ENCODE data around the gene NATD1. TPM values are rescaled to one million over a fixed set of nuclear protein-coding genes. Genes with fewer than 3 reads are reported as not detected.
"Not testable (repeated sequence)": the region's sequence is repeated elsewhere in the genome, so short reads cannot be mapped to it uniquely, and the experiment has no call there.

NATD1 gene
- total RNA-seq, 1 donor from 2014 or later = 1.6 TPM

DNA sequence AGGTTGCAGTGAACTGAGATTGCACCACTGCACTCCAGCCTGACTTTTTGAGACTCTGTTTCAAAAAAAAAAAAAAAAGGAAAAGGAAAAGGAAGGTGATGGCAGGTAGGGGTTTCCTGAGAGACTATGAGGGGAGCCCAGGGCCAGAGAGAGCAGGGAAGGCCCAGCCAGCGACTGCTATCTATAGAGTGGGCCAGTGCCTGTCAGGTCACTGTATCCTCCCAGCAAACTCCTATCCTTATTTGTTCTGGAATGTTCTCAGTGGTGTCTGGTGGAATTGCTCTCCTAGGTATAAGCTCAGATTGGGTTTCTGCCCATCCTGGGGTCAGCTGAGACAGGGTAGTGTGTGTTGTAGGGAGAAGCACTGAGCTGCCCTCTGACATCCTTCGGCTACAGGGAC, 24.4 kb downstream of the NATD1 start:
- Mint-ChIP-seq H3K36me3 (ENCODE audit: low read depth) (peaks cover 5% of the 10 kb centered on the region), H3K27me3 (ENCODE audit: low read depth) (no peaks in the 10 kb centered on the region), H3K9me3 (peaks cover 6% of the 10 kb centered on the region), H3K4me1 (ENCODE audit: low read depth) (no peaks in the 10 kb centered on the region), H3K4me3 (ENCODE audit: low read depth) (no peak overlapping the region), H3K27ac (no peak overlapping the region)
- no peak for DNase-seq (ENCODE audit: low spot score)
- intact Hi-C loops (cut with micrococcal nuclease) = no loop called here

DNA sequence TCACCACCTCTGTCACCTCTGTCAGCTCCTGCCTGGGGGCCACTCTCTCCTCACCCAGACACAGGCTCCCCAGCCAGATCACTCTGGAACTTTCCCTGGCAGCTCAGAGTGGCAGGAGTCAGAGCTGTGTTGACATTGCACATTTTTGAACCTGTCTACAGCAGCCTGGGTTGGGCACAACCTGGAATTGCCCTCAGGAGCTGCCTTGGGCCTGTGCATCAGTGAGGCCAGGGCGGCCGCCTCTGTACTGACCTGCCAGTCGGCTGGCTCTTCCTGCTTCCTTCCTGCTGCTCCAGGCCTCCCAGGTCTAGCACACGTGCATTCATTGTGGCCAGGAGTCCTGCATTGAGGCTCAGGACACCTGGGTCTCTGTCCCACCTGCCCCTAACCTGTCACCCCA, 25.1 kb downstream of the NATD1 start:
- Mint-ChIP-seq H3K9me3 (peaks cover 6% of the 10 kb centered on the region), H3K4me1 (ENCODE audit: low read depth) (no peaks in the 10 kb centered on the region), H3K36me3 (ENCODE audit: low read depth) (peaks cover 5% of the 10 kb centered on the region), H3K27ac (no peak overlapping the region), H3K4me3 (ENCODE audit: low read depth) (no peak overlapping the region), H3K27me3 (ENCODE audit: low read depth) (no peaks in the 10 kb centered on the region)
- no peak for DNase-seq (ENCODE audit: low spot score)
- intact Hi-C loops (cut with micrococcal nuclease) = no loop called here

- intact Hi-C loops (cut with micrococcal nuclease); H3K4me3 Mint-ChIP-seq (ENCODE audit: low read depth); H3K36me3 Mint-ChIP-seq (ENCODE audit: low read depth); H3K9me3 Mint-ChIP-seq; H3K27me3 Mint-ChIP-seq (ENCODE audit: low read depth); H3K4me1 Mint-ChIP-seq (ENCODE audit: low read depth); H3K27ac Mint-ChIP-seq; DNase-seq (ENCODE audit: low spot score): not testable (repeated sequence)
These were observed 25.9 kb downstream of the NATD1 start for GRCh38 chr17:21227277-21227676.

- H3K9me3 Mint-ChIP-seq = no peaks in the 10 kb centered on the region
- no peak overlapping the region for H3K4me3 Mint-ChIP-seq (ENCODE audit: low read depth)
- peaks cover 5% of the 10 kb centered on the region for H3K4me1 Mint-ChIP-seq (ENCODE audit: low read depth)
- H3K27me3 Mint-ChIP-seq (ENCODE audit: low read depth) = no peaks in the 10 kb centered on the region
- DNase-seq (ENCODE audit: low spot score) = no peak
- H3K27ac Mint-ChIP-seq = no peak overlapping the region
- H3K36me3 Mint-ChIP-seq (ENCODE audit: low read depth) = no peaks in the 10 kb centered on the region
- intact Hi-C loops (cut with micrococcal nuclease) = no loop called here
These were observed 30.1 kb downstream of the NATD1 start for GRCh38 chr17:21223086-21223485.

GRCh38 chr17:21218831-21219380, 34.3 kb downstream of the NATD1 start:
- H3K9me3 Mint-ChIP-seq = no peaks in the 10 kb centered on the region
- no peak overlapping the region for H3K27ac Mint-ChIP-seq
- H3K4me3 Mint-ChIP-seq (ENCODE audit: low read depth) = no peak overlapping the region
- intact Hi-C loops (cut with micrococcal nuclease) = no loop called here
- DNase-seq (ENCODE audit: low spot score) = no peak
- H3K36me3 Mint-ChIP-seq (ENCODE audit: low read depth) = peaks cover 5% of the 10 kb centered on the region
- peaks cover 23% of the 10 kb centered on the region for H3K4me1 Mint-ChIP-seq (ENCODE audit: low read depth)
- H3K27me3 Mint-ChIP-seq (ENCODE audit: low read depth) = no peaks in the 10 kb centered on the region

- intact Hi-C loops (cut with micrococcal nuclease) = no loop called here
- Mint-ChIP-seq H3K27ac (peak overlapping the region; percentile 13), H3K36me3 (ENCODE audit: low read depth) (peaks cover 5% of the 10 kb centered on the region), H3K27me3 (ENCODE audit: low read depth) (no peaks in the 10 kb centered on the region), H3K4me3 (ENCODE audit: low read depth) (no peak overlapping the region), H3K4me1 (ENCODE audit: low read depth) (peaks cover 23% of the 10 kb centered on the region), H3K9me3 (no peaks in the 10 kb centered on the region)
- DNase-seq (ENCODE audit: low spot score) = no peak
These were observed 35.1 kb downstream of the NATD1 start for GRCh38 chr17:21218101-21218500.

- no peak for DNase-seq (ENCODE audit: low spot score)
- Mint-ChIP-seq H3K27ac (no peak overlapping the region), H3K4me1 (ENCODE audit: low read depth) (peaks cover 29% of the 10 kb centered on the region), H3K9me3 (no peaks in the 10 kb centered on the region), H3K36me3 (ENCODE audit: low read depth) (peaks cover 5% of the 10 kb centered on the region), H3K4me3 (ENCODE audit: low read depth) (no peak overlapping the region), H3K27me3 (ENCODE audit: low read depth) (no peaks in the 10 kb centered on the region)
- intact Hi-C loops (cut with micrococcal nuclease) = no loop called here
These were observed 35.9 kb downstream of the NATD1 start for GRCh38 chr17:21217346-21217745.

DNA sequence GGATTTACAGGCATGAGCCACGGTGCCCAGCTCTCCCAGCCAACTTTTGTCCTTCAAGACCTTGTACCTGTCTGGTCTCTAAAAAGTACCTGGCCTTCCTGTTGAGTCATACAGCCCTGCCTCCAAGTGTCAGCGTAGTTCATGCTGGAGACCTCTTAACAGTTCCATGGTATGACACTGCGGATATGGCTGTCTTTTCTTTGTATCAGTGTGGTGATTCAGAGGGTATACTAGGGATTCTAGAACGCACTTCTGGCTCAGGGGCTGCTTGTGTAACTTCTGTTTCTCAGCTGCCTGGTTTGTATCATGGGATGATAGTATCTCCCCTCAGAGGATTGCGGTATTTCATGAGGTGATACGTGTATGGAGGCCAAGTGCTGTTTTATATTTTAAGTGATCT, 37.3 kb downstream of the NATD1 start:
- no peak for DNase-seq (ENCODE audit: low spot score)
- Mint-ChIP-seq H3K27me3 (ENCODE audit: low read depth) (no peaks in the 10 kb centered on the region), H3K4me1 (ENCODE audit: low read depth) (peaks cover 38% of the 10 kb centered on the region), H3K36me3 (ENCODE audit: low read depth) (peaks cover 6% of the 10 kb centered on the region), H3K9me3 (no peaks in the 10 kb centered on the region), H3K27ac (no peak overlapping the region), H3K4me3 (ENCODE audit: low read depth) (peak overlapping the region; percentile 94)
- intact Hi-C loops (cut with micrococcal nuclease) = no loop called here

- no peaks in the 10 kb centered on the region for H3K9me3 Mint-ChIP-seq
- H3K36me3 Mint-ChIP-seq (ENCODE audit: low read depth) = peaks cover 16% of the 10 kb centered on the region
- intact Hi-C loops (cut with micrococcal nuclease) = loop anchor here (1.0 to 5.0 kb wide), 4 partner anchors 37 to 172 kb away; partner anchors contain the start of genes DHRS7B, NATD1 and USP22
- H3K27ac Mint-ChIP-seq = peak overlapping the region; percentile 88
- H3K4me1 Mint-ChIP-seq (ENCODE audit: low read depth) = peaks cover 40% of the 10 kb centered on the region
- H3K27me3 Mint-ChIP-seq (ENCODE audit: low read depth) = no peaks in the 10 kb centered on the region
- peak overlapping the region; percentile 94 for H3K4me3 Mint-ChIP-seq (ENCODE audit: low read depth)
- DNase-seq (ENCODE audit: low spot score) = no peak
These were observed 38.3 kb downstream of the NATD1 start for GRCh38 chr17:21214777-21215541.

DNA sequence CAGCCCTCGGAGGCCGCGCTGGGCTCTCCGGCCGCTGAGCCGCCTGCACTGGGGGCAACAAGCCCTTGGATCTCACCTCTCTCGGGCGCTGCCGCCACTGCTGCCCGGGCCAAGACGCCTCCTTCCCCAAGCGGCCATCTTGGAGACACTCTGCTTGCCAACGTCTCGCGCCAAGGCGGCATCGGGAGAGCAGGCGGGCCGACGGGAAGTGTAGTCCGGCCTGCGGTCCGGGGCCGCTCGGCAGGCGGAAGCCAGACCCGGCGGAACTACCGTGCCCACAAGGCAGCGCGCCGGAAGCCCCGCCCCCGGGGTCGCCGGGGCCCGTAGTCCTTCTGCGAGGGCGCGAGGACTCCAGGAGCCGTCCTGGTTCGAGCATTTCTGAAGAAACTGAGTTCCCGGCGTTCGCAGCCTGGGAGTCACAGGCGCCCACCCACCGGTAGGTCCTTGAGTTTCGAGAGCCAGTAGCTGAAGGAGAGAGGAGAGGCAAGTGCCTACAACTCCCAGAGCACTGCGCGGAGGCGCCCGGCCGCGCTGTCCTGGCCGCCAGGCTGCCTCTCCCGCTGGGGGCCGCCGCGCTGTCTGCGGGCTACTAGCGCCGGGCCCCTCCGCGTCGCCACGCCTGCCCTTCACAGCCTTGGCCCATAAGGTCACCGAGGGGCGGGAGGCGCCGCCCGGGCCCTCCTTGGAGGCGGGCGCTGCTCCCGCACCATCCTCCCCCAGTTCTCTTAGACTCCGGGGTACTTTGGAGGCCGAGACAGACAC, 39.0 kb downstream of the NATD1 start, which contains the start of gene TMEM11:
Gene TMEM11 (minus strand): TSS at position 147 of the 762 bp plus-strand sequence. CDS start 9 bp downstream, at position 138.
- H3K27me3 Mint-ChIP-seq (ENCODE audit: low read depth) = no peaks in the 10 kb centered on the region
- peak; percentile 94 for DNase-seq (ENCODE audit: low spot score)
- intact Hi-C loops (cut with micrococcal nuclease) = loop anchor here (1.0 to 5.0 kb wide), 4 partner anchors 38 to 171 kb away; partner anchors contain the start of genes DHRS7B, NATD1 and USP22
- peak within 1 kb of the TSS; percentile 94 for H3K4me3 Mint-ChIP-seq (ENCODE audit: low read depth)
- H3K36me3 Mint-ChIP-seq (ENCODE audit: low read depth) = peaks cover 18% of the 10 kb centered on the region
- peak within 1 kb of the TSS; percentile 94 for H3K27ac Mint-ChIP-seq
- no peaks in the 10 kb centered on the region for H3K9me3 Mint-ChIP-seq
- H3K4me1 Mint-ChIP-seq (ENCODE audit: low read depth) = peaks cover 40% of the 10 kb centered on the region

- peaks cover 20% of the 10 kb centered on the region for H3K36me3 Mint-ChIP-seq (ENCODE audit: low read depth)
- DNase-seq (ENCODE audit: low spot score) = no peak
- H3K27ac Mint-ChIP-seq = peak overlapping the region; percentile 94
- peaks cover 38% of the 10 kb centered on the region for H3K4me1 Mint-ChIP-seq (ENCODE audit: low read depth)
- no peaks in the 10 kb centered on the region for H3K27me3 Mint-ChIP-seq (ENCODE audit: low read depth)
- intact Hi-C loops (cut with micrococcal nuclease) = loop anchor here (1.0 to 5.0 kb wide), 4 partner anchors 39 to 170 kb away; partner anchors contain the start of genes DHRS7B, NATD1 and USP22
- H3K4me3 Mint-ChIP-seq (ENCODE audit: low read depth) = peak overlapping the region; percentile 94
- H3K9me3 Mint-ChIP-seq = no peaks in the 10 kb centered on the region
These were observed 39.6 kb downstream of the NATD1 start for GRCh38 chr17:21213638-21214014.

DNA sequence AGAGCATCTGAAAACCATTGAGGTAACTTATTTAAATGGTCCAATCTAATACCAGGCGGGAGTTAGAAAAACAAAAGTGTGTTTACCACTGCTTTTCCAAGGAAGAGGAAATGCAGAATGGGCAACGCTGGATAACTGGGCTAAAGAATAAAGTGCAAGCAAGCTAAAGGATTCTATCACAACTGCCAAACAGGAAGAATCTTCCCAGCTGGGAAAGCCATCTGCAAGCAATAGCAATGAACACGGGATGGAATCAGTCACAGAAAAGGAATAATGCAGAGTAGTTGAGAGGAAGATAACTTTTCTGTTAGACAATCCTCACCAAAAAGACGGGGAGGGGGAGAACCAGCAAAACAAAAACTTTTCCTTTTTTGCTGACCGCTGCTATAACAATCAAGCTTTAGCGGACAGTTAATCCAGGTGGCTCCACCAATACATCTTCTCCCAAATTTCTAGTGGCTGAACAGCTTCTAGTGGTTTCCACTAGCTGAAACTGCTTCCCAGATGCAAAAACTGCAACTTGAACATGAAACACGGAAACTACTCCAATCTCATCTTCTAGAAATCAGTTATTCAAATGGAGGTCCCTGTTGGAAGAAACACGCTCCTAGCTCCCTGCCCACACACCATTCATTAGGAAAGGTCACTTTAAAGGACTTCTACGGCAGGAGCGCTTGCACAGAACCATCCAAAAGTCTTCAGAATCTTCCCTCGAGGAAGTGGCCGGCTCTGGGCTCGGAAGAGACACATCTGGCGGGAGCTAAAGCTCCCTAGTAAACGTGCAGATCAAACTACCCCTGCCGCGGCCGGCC, 40.2 kb downstream of the NATD1 start:
- Mint-ChIP-seq H3K4me3 (ENCODE audit: low read depth) (peak overlapping the region; percentile 94), H3K4me1 (ENCODE audit: low read depth) (peaks cover 35% of the 10 kb centered on the region)
- intact Hi-C loops (cut with micrococcal nuclease) = loop anchor here (5.0 kb wide), 1 partner anchor 39 kb away; the partner anchor contains the start of gene NATD1

More for the DNA sequence above, 40.2 kb downstream of the NATD1 start:
- Mint-ChIP-seq H3K27ac (peak overlapping the region; percentile 94), H3K9me3 (no peaks in the 10 kb centered on the region), H3K27me3 (ENCODE audit: low read depth) (no peaks in the 10 kb centered on the region), H3K36me3 (ENCODE audit: low read depth) (peaks cover 23% of the 10 kb centered on the region)
- no peak for DNase-seq (ENCODE audit: low spot score)
